PC-3 (cell line): ENCODE data around the gene ARID4A. TPM values are rescaled to one million over a fixed set of nuclear protein-coding genes. Genes with fewer than 3 reads are reported as not detected.

Source experiments
- ATAC-seq: fragments of 200-7000 bp; cut with Tn5 transposase; 2 replicates; pipeline ENCODE4 v1.9.1; 2020; ENCODE audit warnings: mild to moderate bottlenecking, moderate library complexity
- Bru-seq: library from RNA; stranded (reverse); fragments of 400-500 nt; gene quantifications from one replicate; lab custom pipeline; 2021; lab: Mats Ljungman, UMichigan
- BruChase-seq, 2 experiments: library from RNA; stranded (reverse); fragments of 400-500 nt; gene quantifications; one replicate each; lab custom pipeline; 2021; lab: Mats Ljungman, UMichigan
- BruUV-seq: library from RNA; stranded (reverse); fragments of 400-500 nt; replicated peaks from 2 replicates; lab custom pipeline; 2021; lab: Mats Ljungman, UMichigan
- CTCF ChIA-PET: fragments of 300-600 bp; sonication (Branson Sonifier 250); formaldehyde crosslinking; loops from one replicate; lab custom pipeline; 2022; ENCODE audit warnings: antibody characterized with exemption; lab: Charles Lee
- POLR2A ChIA-PET: fragments of 300-600 bp; sonication (Branson Sonifier 250); formaldehyde crosslinking; loops from one replicate; lab custom pipeline; 2022; ENCODE audit warnings: antibody characterized with exemption; ENCODE audit not compliant: unreplicated experiment; lab: Charles Lee
- DNase-seq: peaks from one replicate; pipeline ENCODE4 v3.0.0-alpha.2; 2015
- H2AFZ ChIP-seq: fragments of 300-600 bp; sonication (generic); 2 replicates; pipeline ENCODE4 v1.6.0; 2016; ENCODE audit warnings: antibody characterized with exemption, low read length
- H3F3A ChIP-seq: fragments of 300-600 bp; sonication (generic); one replicate; pipeline ENCODE4 v1.6.0; 2017; ENCODE audit warnings: antibody characterized with exemption, low read length, control low read depth, mild to moderate bottlenecking; ENCODE audit not compliant: unreplicated experiment
- H3K27ac ChIP-seq: fragments of 300-600 bp; sonication (generic); 2 replicates; pipeline ENCODE4 v1.5.1; 2016; ENCODE audit warnings: mild to moderate bottlenecking, low read length
- H3K27me3 ChIP-seq: fragments of 300-600 bp; sonication (generic); 2 replicates; pipeline ENCODE4 v1.6.1; 2016; ENCODE audit warnings: low read length, mixed read lengths
- H3K36me3 ChIP-seq: fragments of 300-600 bp; sonication (generic); 2 replicates; pipeline ENCODE4 v1.6.1; 2016; ENCODE audit warnings: low read depth, mixed run types, low read length, mixed read lengths
- H3K4me1 ChIP-seq: fragments of 300-600 bp; sonication (generic); 2 replicates; pipeline ENCODE4 v1.5.1; 2016; ENCODE audit warnings: low read length; ENCODE audit not compliant: insufficient read depth
- H3K4me2 ChIP-seq: fragments of 300-600 bp; sonication (generic); 2 replicates; pipeline ENCODE4 v1.6.0; 2016; ENCODE audit warnings: low read length
- H3K4me3 ChIP-seq: fragments of 300-600 bp; sonication (generic); 2 replicates; pipeline ENCODE4 v1.5.1; 2016; ENCODE audit warnings: mild to moderate bottlenecking, low read length, mixed read lengths
- H3K79me2 ChIP-seq: fragments of 300-600 bp; sonication (generic); 2 replicates; pipeline ENCODE4 v1.6.1; 2017; ENCODE audit warnings: low read length, mixed read lengths
- H3K9ac ChIP-seq: fragments of 300-600 bp; sonication (generic); 2 replicates; pipeline ENCODE4 v1.6.0; 2016; ENCODE audit warnings: mild to moderate bottlenecking, low read length
- H3K9me2 ChIP-seq: fragments of 300-600 bp; sonication (generic); replicated peaks from 2 replicates; pipeline ENCODE4 v1.6.1; 2016; ENCODE audit warnings: mixed run types, low read length, mixed read lengths
- H3K9me3 ChIP-seq: fragments of 300-600 bp; sonication (generic); 2 replicates; pipeline ENCODE4 v1.6.1; 2016; ENCODE audit warnings: low read length, mixed read lengths
- H4K20me1 ChIP-seq: fragments of 300-600 bp; sonication (generic); 2 replicates; pipeline ENCODE4 v1.6.1; 2016; ENCODE audit warnings: low read length, mixed read lengths
- EZH2 ChIP-seq: fragments of 300-600 bp; sonication (generic); IDR thresholded peaks from one replicate; pipeline ENCODE4 v1.6.1; 2017; ENCODE audit warnings: antibody characterized with exemption, mild to moderate bottlenecking, low read length; ENCODE audit not compliant: unreplicated experiment
- EZH2phosphoT487 ChIP-seq: fragments of 300-600 bp; sonication (generic); IDR thresholded peaks from 2 replicates; pipeline ENCODE4 v1.6.1; 2018; ENCODE audit warnings: mild to moderate bottlenecking, antibody characterized with exemption, low read length, borderline replicate concordance
- intact Hi-C: fragments of 100-400 bp; cut with micrococcal nuclease; formaldehyde crosslinking; loops from 2 replicates; pipeline ENCODE4 v1.9.0; 2023
- long read RNA-seq: library from polyadenylated mRNA; unstranded; transcript quantifications from one replicate; pipeline ENCODE4 v2.0.0, GENCODE V29; 2021; ENCODE audit not compliant: unreplicated experiment
- total RNA-seq: library from RNA; depleted of rRNA; stranded (reverse); fragments of >200 nt; gene quantifications from 2 replicates; pipeline ENCODE4 v1.2.3, GENCODE V29; 2014; rRNA removed
- TF ChIP-seq, protein P1 (sequence below): fragments of 300-600 bp; sonication (generic); conservative IDR thresholded peaks from 2 replicates; pipeline ENCODE4 v1.5.1; 2017; ENCODE audit warnings: antibody characterized with exemption, low read depth, mild to moderate bottlenecking, low read length

ARID4A gene
- total RNA-seq (7.3 and 11.3 TPM in 2 replicates), Bru-seq, nascent RNA (percentile 89 among the genes with signal in this experiment), BruChase-seq, experiment 1, labeled RNA remaining after a 6-hour chase (percentile 75 among the genes with signal in this experiment), BruChase-seq, experiment 2, labeled RNA remaining after a 2-hour chase (percentile 88 among the genes with signal in this experiment)
- long read RNA-seq, partial matches to known transcripts: 52 of 59 reads
- long read RNA-seq, other reads (novel, unspliced or antisense): 7 of 59 reads

- no peaks in the 10 kb centered on the region for H3F3A ChIP-seq
- no peak for DNase-seq
- peak within 1 kb of the TSS; percentile 78 for H3K27ac ChIP-seq
- peaks cover 38% of the 10 kb centered on the region for H4K20me1 ChIP-seq
- intact Hi-C loops: loop anchor here (1.0 to 2.0 kb wide), 6 partner anchors 33 to 194 kb away; partner anchors contain the start of genes ACTR10, KIAA0586, PSMA3 and TIMM9
- H2AFZ ChIP-seq: peak within 1 kb of the TSS; percentile 92
- peak within 1 kb of the TSS; percentile 79 for H3K9ac ChIP-seq
- peak within 1 kb of the TSS; percentile 78 for H3K4me3 ChIP-seq
- H3K27me3 ChIP-seq: no peaks in the 10 kb centered on the region
- peak; percentile 22 for ATAC-seq
- ChIA-PET POLR2A (interaction anchor here (0.5 to 1.0 kb wide), 17 partner anchors 10 to 195 kb away, joined by 3 to 19 read pairs (median 4); partner anchors contain the start of genes ACTR10, KIAA0586, PSMA3 and TIMM9), CTCF (interaction anchor here (0.6 to 0.7 kb wide), 2 partner anchors 94 to 1646 kb away, joined by 3 read pairs; no protein-coding TSS in a partner anchor)
- no peaks in the 10 kb centered on the region for H3K9me2 ChIP-seq
- peaks cover 18% of the 10 kb centered on the region for H3K4me1 ChIP-seq
- no peaks in the 10 kb centered on the region for H3K9me3 ChIP-seq
- H3K79me2 ChIP-seq: peaks cover 69% of the 10 kb centered on the region
- TSS peak; percentile 40 for BruUV-seq
- H3K36me3 ChIP-seq: peaks cover 32% of the 10 kb centered on the region
- H3K4me2 ChIP-seq: peak within 1 kb of the TSS; percentile 89
- TF ChIP-seq EZH2: no peak
- TF ChIP-seq, protein P1, sequence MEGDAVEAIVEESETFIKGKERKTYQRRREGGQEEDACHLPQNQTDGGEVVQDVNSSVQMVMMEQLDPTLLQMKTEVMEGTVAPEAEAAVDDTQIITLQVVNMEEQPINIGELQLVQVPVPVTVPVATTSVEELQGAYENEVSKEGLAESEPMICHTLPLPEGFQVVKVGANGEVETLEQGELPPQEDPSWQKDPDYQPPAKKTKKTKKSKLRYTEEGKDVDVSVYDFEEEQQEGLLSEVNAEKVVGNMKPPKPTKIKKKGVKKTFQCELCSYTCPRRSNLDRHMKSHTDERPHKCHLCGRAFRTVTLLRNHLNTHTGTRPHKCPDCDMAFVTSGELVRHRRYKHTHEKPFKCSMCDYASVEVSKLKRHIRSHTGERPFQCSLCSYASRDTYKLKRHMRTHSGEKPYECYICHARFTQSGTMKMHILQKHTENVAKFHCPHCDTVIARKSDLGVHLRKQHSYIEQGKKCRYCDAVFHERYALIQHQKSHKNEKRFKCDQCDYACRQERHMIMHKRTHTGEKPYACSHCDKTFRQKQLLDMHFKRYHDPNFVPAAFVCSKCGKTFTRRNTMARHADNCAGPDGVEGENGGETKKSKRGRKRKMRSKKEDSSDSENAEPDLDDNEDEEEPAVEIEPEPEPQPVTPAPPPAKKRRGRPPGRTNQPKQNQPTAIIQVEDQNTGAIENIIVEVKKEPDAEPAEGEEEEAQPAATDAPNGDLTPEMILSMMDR: no peak
- no peak for TF ChIP-seq EZH2phosphoT487
These were observed at the start of gene ARID4A for GRCh38 chr14:58298477-58299400. Gene ARID4A, plus strand, starts transcription at chr14:58298555. Its CDS starts 1,300 bp downstream, at chr14:58299855.

GRCh38 chr14:58249611-58250010, 48.7 kb upstream of the ARID4A start:
- no peak for DNase-seq
- BruUV-seq: no TSS peak
- intact Hi-C loops: loop anchor here (10.0 kb wide), 1 partner anchor 1235 kb away; the partner anchor contains the start of genes JKAMP and L3HYPDH
- peaks cover 16% of the 10 kb centered on the region for H3K4me1 ChIP-seq
- ATAC-seq: no peak
- peaks cover 68% of the 10 kb centered on the region for H3K36me3 ChIP-seq
- H4K20me1 ChIP-seq: peaks cover 67% of the 10 kb centered on the region
- no peak overlapping the region for H2AFZ ChIP-seq
- H3K79me2 ChIP-seq: peaks cover 96% of the 10 kb centered on the region
- no peak for TF ChIP-seq EZH2phosphoT487
- TF ChIP-seq, protein P1: no peak
- TF ChIP-seq EZH2: no peak
- no peaks in the 10 kb centered on the region for H3K27me3 ChIP-seq
- H3K9me2 ChIP-seq: no peaks in the 10 kb centered on the region
- H3K9ac ChIP-seq: no peak overlapping the region
- ChIA-PET POLR2A (no interaction called here), CTCF (no interaction called here)
- H3K9me3 ChIP-seq: no peaks in the 10 kb centered on the region
- H3K4me3 ChIP-seq: no peak overlapping the region
- no peak overlapping the region for H3K27ac ChIP-seq
- H3F3A ChIP-seq: peaks cover 21% of the 10 kb centered on the region
- no peak overlapping the region for H3K4me2 ChIP-seq
